Heart right ventricle (tissue), 16 donors: ENCODE measurements around the gene CRHR2. TPM values are rescaled to one million over a fixed set of nuclear protein-coding genes. Genes with fewer than 3 reads are reported as not detected.

Experiments used
- ATAC-seq, 8 donors: fragments of 200-7000 bp; cut with Tn5 transposase; one replicate each; pipeline ENCODE4 v1.9.1; 2020; ENCODE audit warnings: mild to moderate bottlenecking in 8 of 8, moderate library complexity in 8 of 8, moderate number of reproducible peaks in 1 of 8
- DNase-seq, 2 donors: peaks; one replicate each; pipeline ENCODE4 v3.0.0-alpha.2; 2020
- H3K27ac ChIP-seq, 10 donors: fragments of 200-600 bp; sonication (generic) in 2 of 10; one replicate each; pipeline versions ENCODE4 v1.5.0 to v1.8.0; 2020 to 2022; ENCODE audit warnings: mild to moderate bottlenecking in 3 of 10
- H3K27me3 ChIP-seq, 7 donors: fragments of 200-600 bp; one replicate each; pipeline ENCODE4 v1.8.0; 2021 to 2022; ENCODE audit warnings: mild to moderate bottlenecking in 2 of 7
- H3K36me3 ChIP-seq, 9 donors: fragments of 200-600 bp; sonication (generic) in 1 of 9; one replicate each; pipeline versions ENCODE4 v1.5.0 to v1.8.0; 2020 to 2022; ENCODE audit warnings: mild to moderate bottlenecking in 2 of 9
- H3K4me1 ChIP-seq, 9 donors: fragments of 200-600 bp; sonication (generic) in 1 of 9; one replicate each; pipeline versions ENCODE4 v1.5.0 to v1.8.0; 2020 to 2022; ENCODE audit warnings: mild to moderate bottlenecking in 4 of 9
- H3K4me3 ChIP-seq, 10 donors: fragments of 200-600 bp; sonication (generic) in 2 of 10; one replicate each; pipeline versions ENCODE4 v1.5.0 to v1.8.0; 2020 to 2022; ENCODE audit warnings: mild to moderate bottlenecking in 7 of 10, moderate library complexity in 2 of 10
- H3K9me3 ChIP-seq, 11 donors: fragments of 200-600 bp in 10 of 11; sonication (generic) in 2 of 11; one replicate each; pipeline versions ENCODE4 v1.5.0 to v1.8.0; 2013 to 2022; ENCODE audit warnings: mild to moderate bottlenecking in 2 of 11, control low read depth in 1 of 11, moderate library complexity in 1 of 11
- CTCF ChIP-seq, 9 donors: fragments of 200-600 bp; sonication (generic) in 2 of 9; IDR thresholded peaks; one replicate each; pipeline versions ENCODE4 v1.5.0 to v1.8.0; 2021 to 2022; ENCODE audit warnings: antibody characterized with exemption in 9 of 9, mild to moderate bottlenecking in 5 of 9, moderate library complexity in 1 of 9
- WGBS, 2 donors: extraction: QIAGEN DNeasy Blood & Tissue Kit; methylation state at CpG; one replicate each; pipeline ENCODE4 v1.1.7; 2013; ENCODE audit warnings: inconsistent platforms in 1 of 2; 5-methylcytosine and 5-hydroxymethylcytosine counted together
- intact Hi-C, 10 donors: fragments of 100-400 bp; cut with DNase I; formaldehyde crosslinking; loops; one replicate each; pipeline versions ENCODE4 v1.11.1 to v1.14.2; 2022
- long read RNA-seq, 3 donors: library from polyadenylated mRNA; unstranded; transcript quantifications; one replicate each; pipeline ENCODE4 v2.0.0, GENCODE V29; 2020 to 2021
- polyA plus RNA-seq, 2 donors: library from polyadenylated mRNA; stranded (reverse); fragments of 200-250 nt; gene quantifications; one replicate each; pipeline ENCODE4 v1.2.3, GENCODE V29; 2013
- total RNA-seq, 10 donors: library from RNA; stranded (reverse); fragmentation: NEBNext Ultra II Directional in 3 of 10; extraction: Animal tissue kit (Norgen Biotek cat#: 25700) in 3 of 10; gene quantifications; one replicate each; pipeline versions ENCODE4 v1.2.1 to v1.2.4, GENCODE V29; 2021 to 2023
- donor health status: Arrhythmogenic right ventricular cardiomyopathy.
- donor health status: ischemic (EF 13 %, LVEDD 7.1; RV severe dilation, severe dysfunction).
- donor health status: healthy with polysubstance abuse.
- donor health status: DM: no; HTN: yes; CAD: no.
- donor health status: DM: no; HTN: no; CAD: no.
- donor health status: ischemic (EF 25% LVEDD 6.9; RV normal size, moderate dysfunction).
- donor health status: ischemic (EF 25% LVEDD 5.7; RV mildly dilated, moderate dysfunction).
- donor health status: healthy.
- donor health status: DM: yes; HTN: yes; CAD: no.
- donor health status: Ischemic cardiomyopathy.
- donor health status: ischemic (EF 35%, LVEDD 5.7; RV mildly dilated, moderate dysfunction).
- donor health status: nonischemic (EF 11% LVEDD 7.7; RV severe dilation, severe dysfunction).
- donor health status: DM: yes; HTN: yes; CAD: no.
- donor health status: PGD.
- donor health status: ischemic (EF 29% LVEDD 5.4; RV normal size, mild dysfunction).
- donor health status: nonischemic (EF 23%, LVEDD 6.1; RV moderate dilation, normal function).

CRHR2 gene
- 1 to 10 TPM in 1 of 10 donors, under 1 TPM in 8, not detected in 1; 0.07 to 1.0 (median 0.28) TPM for total RNA-seq
- 1 to 10 TPM in 1 of 2 donors, under 1 TPM in 1; 0.10 to 1.2 TPM for polyA plus RNA-seq
- long read RNA-seq, donor 1, partial matches to known transcripts, result 0 of 1 reads
- long read RNA-seq, donor 1, other reads (novel, unspliced or antisense), result 0 of 1 reads
- long read RNA-seq, donor 2, result 0 reads
- long read RNA-seq, donor 3, result 0 reads

DNA sequence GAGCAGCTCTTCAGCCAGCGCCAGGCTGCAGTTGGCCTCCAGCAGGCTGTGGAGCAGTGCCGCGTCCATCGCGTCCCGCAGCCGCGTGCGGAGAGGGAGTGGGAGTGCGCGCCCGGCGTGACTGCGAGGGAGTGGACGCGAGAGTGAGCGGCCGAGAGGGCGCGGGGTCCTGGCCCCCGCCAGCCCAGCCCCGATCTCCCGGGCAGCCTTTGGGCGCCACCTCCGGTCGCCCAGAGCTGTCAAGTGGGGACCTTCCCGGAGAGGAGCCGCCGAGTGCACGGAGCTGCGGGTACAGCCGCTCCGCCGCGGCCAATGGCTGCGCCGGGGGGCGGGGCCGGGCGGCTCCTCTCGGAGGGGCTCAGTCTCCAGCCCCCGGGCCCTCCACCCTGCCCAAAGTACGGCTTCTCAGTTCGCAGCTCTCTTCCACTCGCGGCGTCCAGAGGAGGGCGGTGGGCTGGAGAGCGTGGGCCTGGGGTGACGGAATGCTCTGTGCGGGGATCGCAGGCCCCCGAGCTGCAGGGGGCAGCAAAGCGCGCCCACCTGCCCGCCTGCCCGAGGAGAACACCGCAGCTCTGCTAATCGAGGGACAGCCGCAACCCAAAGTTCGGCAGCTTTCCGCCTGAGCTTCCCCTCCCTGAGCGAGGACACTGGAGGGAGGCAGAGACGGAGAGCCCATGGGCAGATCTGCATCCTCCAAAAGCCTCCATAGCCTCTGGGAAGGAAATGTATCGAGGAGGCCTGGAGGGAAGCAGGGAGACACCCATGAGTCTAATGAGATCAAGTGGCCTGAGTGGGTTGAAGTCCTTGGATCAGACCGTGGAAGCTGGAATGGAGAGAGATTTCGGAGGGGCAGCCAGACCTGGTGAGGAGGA is at the start of gene CRHR2:
CRHR2 (minus strand) TSS at position 245 of the 872 bp plus-strand sequence; CDS start at position 69, 176 bp downstream.
- Histone ChIP-seq H3K4me3 (peak within 1 kb of the TSS; percentile 29 to 63 (median 54)), H3K4me1 (peaks cover 2 to 26% (median 16%) of the 10 kb centered on the region in 9 donors), H3K36me3 (no peaks in the 10 kb centered on the region), H3K9me3 (no peaks in the 10 kb centered on the region), H3K27ac (peak within 1 kb of the TSS in 4 of 10 donors; percentile 0 to 32 (median 19)), H3K27me3 (peaks cover 15 to 75% (median 62%) of the 10 kb centered on the region in 7 donors)
- 4% methylated on average over 60 to 67 of the region's 67 CpGs for WGBS, 2 donors
- peak in 8 of 9 donors; percentile 14 to 74 (median 56) for TF ChIP-seq CTCF (IDR thresholded peaks at IDR 0.05)
- peak; percentile 62 to 80 (median 73) for ATAC-seq
- DNase-seq, result peak; percentile 19 to 52
- intact Hi-C loops, result loop anchor here in 7 of 10 donors (2.0 to 10.0 kb wide), 4 partner anchors 55 to 62 kb away; no protein-coding TSS in a partner anchor

GRCh38 chr7:30731581-30731980 is 49.3 kb upstream of the CRHR2 start:
- intact Hi-C loops, result loop anchor here in 4 of 10 donors (10.0 kb wide), 1 partner anchor 107 kb away; no protein-coding TSS in a partner anchor
- no peak for DNase-seq

DNA sequence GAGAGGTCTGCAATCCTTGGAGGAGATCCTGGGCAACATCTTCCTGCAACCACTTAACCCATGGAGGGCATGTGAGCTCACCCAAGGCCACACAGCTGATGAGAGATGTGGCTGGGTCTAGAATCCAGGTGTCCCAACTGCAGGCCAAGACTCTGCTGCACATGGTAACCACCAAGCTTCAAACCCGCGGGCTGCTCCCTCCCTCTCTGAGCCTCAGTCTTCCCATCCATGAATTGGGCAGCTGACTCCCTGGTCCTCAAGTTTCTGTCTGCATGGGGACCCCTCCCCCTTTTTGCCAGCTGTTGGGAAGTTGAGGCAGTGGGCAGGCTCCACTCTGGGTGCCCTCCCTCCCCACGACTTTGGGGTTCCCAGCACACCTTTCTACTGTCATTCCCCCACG is 48.7 kb upstream of the CRHR2 start:
- Histone ChIP-seq H3K4me1 (no peaks in the 10 kb centered on the region), H3K36me3 (no peaks in the 10 kb centered on the region), H3K9me3 (no peaks in the 10 kb centered on the region), H3K27me3 (peaks cover 0 to 5% (median 0%) of the 10 kb centered on the region in 7 donors), H3K4me3 (no peak overlapping the region), H3K27ac (no peak overlapping the region)
- ATAC-seq (no peak), DNase-seq (no peak)
- no peak for TF ChIP-seq CTCF (IDR thresholded peaks at IDR 0.05)
- intact Hi-C loops, result loop anchor here in 4 of 10 donors (10.0 kb wide), 1 partner anchor 106 kb away; no protein-coding TSS in a partner anchor
- 82% methylated on average over 4 of the region's 4 CpGs for WGBS, 2 donors

More at GRCh38 chr7:30731581-30731980, 49.3 kb upstream of the CRHR2 start:
- Histone ChIP-seq H3K4me3 (no peak overlapping the region), H3K27ac (no peak overlapping the region), H3K36me3 (no peaks in the 10 kb centered on the region), H3K9me3 (no peaks in the 10 kb centered on the region), H3K27me3 (peaks cover 0 to 5% (median 0%) of the 10 kb centered on the region in 7 donors), H3K4me1 (no peaks in the 10 kb centered on the region)
- WGBS, 2 donors, result 46 to 58% methylated on average over 11 of the region's 11 CpGs
- no peak for TF ChIP-seq CTCF (IDR thresholded peaks at IDR 0.05)
- no peak for ATAC-seq

DNA sequence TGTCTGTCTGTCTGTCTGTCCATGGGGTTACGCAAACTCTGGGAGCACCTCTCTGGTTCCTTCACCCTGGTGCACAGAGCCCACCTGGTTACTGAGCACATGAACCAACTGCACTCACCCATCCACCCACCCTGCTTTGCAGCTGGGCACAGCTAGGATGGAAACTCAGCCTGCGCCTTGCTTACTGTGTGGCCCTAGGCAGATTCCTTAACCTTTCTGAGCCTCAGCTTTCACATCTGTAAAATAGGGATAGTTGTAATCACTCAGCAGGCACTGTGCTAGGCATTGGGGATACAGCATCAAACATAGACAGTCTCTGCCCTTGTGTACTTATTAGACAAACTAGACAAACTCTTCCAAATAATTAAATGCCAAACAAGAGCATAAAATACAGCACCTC is 47.8 kb upstream of the CRHR2 start:
- no peaks in the 10 kb centered on the region for H3K9me3 ChIP-seq
- H3K4me1 ChIP-seq, result no peaks in the 10 kb centered on the region
- peaks cover 0 to 5% (median 0%) of the 10 kb centered on the region in 7 donors for H3K27me3 ChIP-seq
- intact Hi-C loops, result loop anchor here in 4 of 10 donors (10.0 kb wide), 1 partner anchor 105 kb away; no protein-coding TSS in a partner anchor
- no peaks in the 10 kb centered on the region for H3K36me3 ChIP-seq
- DNase-seq, result no peak
- 96% methylated on average over 2 of the region's 2 CpGs for WGBS, 2 donors
- no peak for TF ChIP-seq CTCF (IDR thresholded peaks at IDR 0.05)
- H3K4me3 ChIP-seq, result no peak overlapping the region
- ATAC-seq, result no peak
- H3K27ac ChIP-seq, result no peak overlapping the region
